ENCODE measurements around the gene RNF217.

Gene RNF217

DNA sequence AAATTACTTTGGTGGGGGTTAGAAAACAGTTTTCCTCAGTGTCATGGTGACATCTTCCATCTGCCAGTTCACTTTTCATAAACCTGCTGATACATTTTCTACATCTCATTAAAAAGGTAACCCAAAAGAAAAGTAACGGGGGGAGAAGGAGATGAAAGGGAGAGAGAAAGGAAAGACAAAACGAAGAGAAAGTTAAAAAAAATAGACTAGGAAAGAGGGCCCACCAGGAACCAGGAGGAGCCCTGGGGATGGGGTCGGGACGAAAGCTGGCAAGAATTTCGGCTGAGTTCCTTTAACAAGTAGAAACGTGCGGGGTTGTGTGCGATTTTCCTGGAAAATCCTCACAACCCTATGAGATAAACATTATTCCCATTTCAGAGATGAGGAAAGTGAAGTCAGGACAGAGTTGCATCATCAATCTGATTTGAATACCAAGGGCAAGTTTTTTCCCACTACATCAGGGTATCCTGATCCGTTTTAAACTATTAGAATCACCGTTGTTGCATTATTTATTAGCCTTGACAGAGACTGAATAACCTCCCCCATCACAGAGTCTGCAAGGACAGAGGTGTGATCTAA, 137.9 kb downstream of the RNF217 start:
- TF ChIP-seq, protein P1, sequence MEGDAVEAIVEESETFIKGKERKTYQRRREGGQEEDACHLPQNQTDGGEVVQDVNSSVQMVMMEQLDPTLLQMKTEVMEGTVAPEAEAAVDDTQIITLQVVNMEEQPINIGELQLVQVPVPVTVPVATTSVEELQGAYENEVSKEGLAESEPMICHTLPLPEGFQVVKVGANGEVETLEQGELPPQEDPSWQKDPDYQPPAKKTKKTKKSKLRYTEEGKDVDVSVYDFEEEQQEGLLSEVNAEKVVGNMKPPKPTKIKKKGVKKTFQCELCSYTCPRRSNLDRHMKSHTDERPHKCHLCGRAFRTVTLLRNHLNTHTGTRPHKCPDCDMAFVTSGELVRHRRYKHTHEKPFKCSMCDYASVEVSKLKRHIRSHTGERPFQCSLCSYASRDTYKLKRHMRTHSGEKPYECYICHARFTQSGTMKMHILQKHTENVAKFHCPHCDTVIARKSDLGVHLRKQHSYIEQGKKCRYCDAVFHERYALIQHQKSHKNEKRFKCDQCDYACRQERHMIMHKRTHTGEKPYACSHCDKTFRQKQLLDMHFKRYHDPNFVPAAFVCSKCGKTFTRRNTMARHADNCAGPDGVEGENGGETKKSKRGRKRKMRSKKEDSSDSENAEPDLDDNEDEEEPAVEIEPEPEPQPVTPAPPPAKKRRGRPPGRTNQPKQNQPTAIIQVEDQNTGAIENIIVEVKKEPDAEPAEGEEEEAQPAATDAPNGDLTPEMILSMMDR (IDR thresholded peaks at IDR 0.05): no peak
- H3K27me3 ChIP-seq (ENCODE audit: control insufficient read depth, insufficient read depth, low read length): no peaks in the 10 kb centered on the region
- H3K79me2 ChIP-seq: no peaks in the 10 kb centered on the region
- no peaks in the 10 kb centered on the region for H3K36me3 ChIP-seq (ENCODE audit: control insufficient read depth, insufficient read depth, low read length)
- H3K4me1 ChIP-seq: no peaks in the 10 kb centered on the region
- peak overlapping the region; percentile 89 for H2AFZ ChIP-seq
- H3K9ac ChIP-seq: no peak overlapping the region
- no peak overlapping the region for H3K27ac ChIP-seq
- H3K9me3 ChIP-seq (ENCODE audit: control insufficient read depth, low read length): no peaks in the 10 kb centered on the region
- peak overlapping the region; percentile 78 for H3K4me2 ChIP-seq (ENCODE audit: low read length)
- peak overlapping the region; percentile 47 for H3K4me3 ChIP-seq (ENCODE audit: low read depth, low read length)

DNA sequence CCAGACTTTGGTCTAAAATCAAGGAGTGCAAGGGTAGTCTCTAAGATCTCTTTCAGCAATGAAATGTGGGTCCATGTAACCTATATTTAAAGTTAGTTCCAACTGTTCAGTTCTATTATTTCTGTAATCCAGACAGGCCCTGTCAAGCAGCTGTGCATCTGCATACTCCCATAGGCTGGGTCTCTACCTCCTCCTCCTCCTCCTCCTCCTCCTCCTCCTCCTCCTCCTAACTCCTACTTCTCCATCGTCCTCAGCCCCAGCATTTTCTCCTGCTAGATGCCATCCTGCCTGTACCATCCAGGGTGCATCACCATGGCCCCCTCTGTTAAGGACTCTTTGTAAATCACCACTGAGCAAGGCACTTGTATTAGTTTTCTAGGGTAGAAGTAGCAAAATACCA, 138.9 kb downstream of the RNF217 start:
- H2AFZ ChIP-seq: peak overlapping the region; percentile 3
- H3K79me2 ChIP-seq: no peaks in the 10 kb centered on the region
- H3K9me3 ChIP-seq (ENCODE audit: control insufficient read depth, low read length): no peaks in the 10 kb centered on the region
- TF ChIP-seq, protein P1 (IDR thresholded peaks at IDR 0.05): no peak
- H3K4me3 ChIP-seq (ENCODE audit: low read depth, low read length): no peak overlapping the region
- no peak overlapping the region for H3K9ac ChIP-seq
- H3K27ac ChIP-seq: no peak overlapping the region
- H3K4me2 ChIP-seq (ENCODE audit: low read length): no peak overlapping the region
- no peaks in the 10 kb centered on the region for H3K36me3 ChIP-seq (ENCODE audit: control insufficient read depth, insufficient read depth, low read length)
- no peaks in the 10 kb centered on the region for H3K27me3 ChIP-seq (ENCODE audit: control insufficient read depth, insufficient read depth, low read length)
- H3K4me1 ChIP-seq: no peaks in the 10 kb centered on the region

DNA sequence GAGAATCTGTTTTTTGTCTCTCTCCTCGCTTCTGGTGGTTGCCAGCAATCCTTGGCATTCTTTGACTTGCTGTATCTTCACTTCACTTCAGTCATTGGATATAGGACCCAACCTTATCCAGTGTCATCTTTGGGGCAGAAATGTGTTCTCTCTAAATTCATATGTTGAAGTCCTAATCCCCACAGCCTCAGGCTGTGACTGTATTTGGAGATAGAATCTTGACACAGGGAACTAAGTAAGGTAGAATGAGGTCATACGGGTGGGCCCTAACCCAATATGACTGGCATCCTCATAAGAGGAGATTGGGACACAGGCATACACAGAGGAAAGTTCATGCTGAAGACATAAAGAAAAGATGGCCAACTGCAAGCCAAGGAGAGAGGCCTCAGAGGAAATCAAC, 139.4 kb downstream of the RNF217 start:
- Histone ChIP-seq H3K4me3 (ENCODE audit: low read depth, low read length) (no peak overlapping the region), H3K79me2 (no peaks in the 10 kb centered on the region), H3K27ac (no peak overlapping the region), H3K27me3 (ENCODE audit: control insufficient read depth, insufficient read depth, low read length) (no peaks in the 10 kb centered on the region), H3K4me2 (ENCODE audit: low read length) (no peak overlapping the region), H3K36me3 (ENCODE audit: control insufficient read depth, insufficient read depth, low read length) (no peaks in the 10 kb centered on the region), H2AFZ (no peak overlapping the region), H3K4me1 (no peaks in the 10 kb centered on the region), H3K9ac (no peak overlapping the region), H3K9me3 (ENCODE audit: control insufficient read depth, low read length) (no peaks in the 10 kb centered on the region)
- TF ChIP-seq, protein P1 (IDR thresholded peaks at IDR 0.05): no peak

DNA sequence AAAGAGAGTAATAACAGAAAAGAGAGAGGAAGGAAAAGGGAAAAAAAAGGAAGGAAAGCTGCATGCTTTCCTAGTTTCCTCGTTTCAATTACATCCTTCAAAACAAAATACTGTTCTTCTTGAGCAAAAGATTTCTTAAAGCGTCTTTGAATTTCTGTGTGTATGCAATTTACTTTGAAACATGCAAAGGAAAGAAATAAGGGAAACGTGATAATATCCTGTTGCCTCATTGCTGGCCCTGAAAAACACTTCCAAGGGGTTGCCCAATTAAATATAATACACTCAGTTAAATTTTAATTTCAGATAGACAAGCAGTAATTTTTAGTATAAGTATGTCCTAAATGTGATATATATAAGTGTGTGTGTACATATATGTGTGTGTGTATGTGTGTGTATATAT, 140.2 kb downstream of the RNF217 start:
- no peaks in the 10 kb centered on the region for H3K9me3 ChIP-seq (ENCODE audit: control insufficient read depth, low read length)
- no peak overlapping the region for H3K9ac ChIP-seq
- no peak overlapping the region for H3K4me3 ChIP-seq (ENCODE audit: low read depth, low read length)
- H3K4me1 ChIP-seq: no peaks in the 10 kb centered on the region
- no peak overlapping the region for H2AFZ ChIP-seq
- no peak overlapping the region for H3K4me2 ChIP-seq (ENCODE audit: low read length)
- no peaks in the 10 kb centered on the region for H3K79me2 ChIP-seq
- H3K27ac ChIP-seq: no peak overlapping the region
- no peaks in the 10 kb centered on the region for H3K36me3 ChIP-seq (ENCODE audit: control insufficient read depth, insufficient read depth, low read length)
- TF ChIP-seq, protein P1 (IDR thresholded peaks at IDR 0.05): no peak
- no peaks in the 10 kb centered on the region for H3K27me3 ChIP-seq (ENCODE audit: control insufficient read depth, insufficient read depth, low read length)

DNA sequence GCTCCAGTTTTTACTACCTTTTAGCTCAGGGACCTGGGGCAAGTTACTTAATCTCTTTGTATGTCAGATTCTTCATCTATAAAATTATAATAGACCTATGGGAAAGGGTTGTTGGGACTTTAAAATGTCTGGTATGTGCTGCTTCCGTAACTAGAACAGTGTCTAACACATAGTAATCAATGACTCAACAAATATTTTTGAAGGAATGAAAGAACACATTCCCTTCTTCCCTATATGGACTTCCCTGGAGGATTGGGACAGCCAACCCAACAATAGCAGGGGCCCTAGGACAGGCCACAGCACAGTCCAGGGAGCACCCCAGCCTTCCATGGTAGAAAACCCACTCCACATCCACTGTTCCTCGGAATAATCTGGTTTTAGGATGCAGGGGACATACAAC, 140.7 kb downstream of the RNF217 start:
- Histone ChIP-seq H3K4me2 (ENCODE audit: low read length) (no peak overlapping the region), H3K9ac (no peak overlapping the region), H3K4me3 (ENCODE audit: low read depth, low read length) (no peak overlapping the region), H2AFZ (no peak overlapping the region), H3K27ac (no peak overlapping the region), H3K36me3 (ENCODE audit: control insufficient read depth, insufficient read depth, low read length) (no peaks in the 10 kb centered on the region), H3K9me3 (ENCODE audit: control insufficient read depth, low read length) (no peaks in the 10 kb centered on the region), H3K27me3 (ENCODE audit: control insufficient read depth, insufficient read depth, low read length) (no peaks in the 10 kb centered on the region), H3K4me1 (no peaks in the 10 kb centered on the region), H3K79me2 (no peaks in the 10 kb centered on the region)
- TF ChIP-seq, protein P1 (IDR thresholded peaks at IDR 0.05): no peak
